Panc1 (cell line): ENCODE results near the gene C15orf39. TPM values are rescaled to one million over a fixed set of nuclear protein-coding genes. Genes with fewer than 3 reads are reported as not detected.

Source experiments
- ATAC-seq: fragments of 200-7000 bp; cut with Tn5 transposase; 2 replicates; pipeline ENCODE4 v1.9.1; 2020; ENCODE audit warnings: mild to moderate bottlenecking, moderate library complexity
- BruUV-seq: library from RNA; stranded (reverse); fragments of 400-500 nt; replicated peaks from 2 replicates; lab custom pipeline; 2021; lab: Mats Ljungman, UMichigan
- CTCF ChIA-PET: fragments of 300-600 bp; sonication (Branson Sonifier 250); formaldehyde crosslinking; loops from one replicate; lab custom pipeline; 2022; ENCODE audit warnings: antibody characterized with exemption; lab: Charles Lee
- POLR2A ChIA-PET: fragments of 300-600 bp; sonication (Branson Sonifier 250); formaldehyde crosslinking; loops from one replicate; lab custom pipeline; 2022; ENCODE audit warnings: antibody characterized with exemption; lab: Charles Lee
- DNase-seq: peaks from one replicate; pipeline ENCODE4 v3.0.0-alpha.2; 2010; ENCODE audit warnings: low read depth, low spot score
- H3K27ac ChIP-seq: 2 replicates; pipeline ENCODE4 v1.5.1; 2011; ENCODE audit warnings: mild to moderate bottlenecking, low read length, inconsistent platforms
- H3K27me3 ChIP-seq: fragments of 200-500 bp; sonication (Bioruptor generic); 2 replicates; pipeline ENCODE4 v1.6.0; 2014; ENCODE audit warnings: low read length, inconsistent platforms; ENCODE audit not compliant: control insufficient read depth, insufficient read depth
- H3K36me3 ChIP-seq: fragments of 200-500 bp; sonication (Bioruptor generic); 2 replicates; pipeline ENCODE4 v1.5.1; 2014; ENCODE audit warnings: inconsistent platforms, mild to moderate bottlenecking, low read length, moderate library complexity; ENCODE audit not compliant: control insufficient read depth, insufficient read depth
- H3K4me1 ChIP-seq: 2 replicates; pipeline ENCODE4 v1.5.1; 2011; ENCODE audit warnings: inconsistent platforms, mild to moderate bottlenecking, low read length, moderate library complexity; ENCODE audit not compliant: control insufficient read depth, insufficient read depth
- H3K4me3 ChIP-seq, 2 experiments: 2 replicates each; pipeline ENCODE4 v1.5.1; 2011 to 2012; ENCODE audit warnings: low read depth in 2 of 2, low read length in 2 of 2, mild to moderate bottlenecking in 2 of 2, inconsistent platforms in 1 of 2, moderate library complexity in 1 of 2
- H3K9me3 ChIP-seq: fragments of 200-500 bp; sonication (Bioruptor generic); 2 replicates; pipeline ENCODE4 v1.5.1; 2014; ENCODE audit warnings: low read depth, mild to moderate bottlenecking, inconsistent platforms, low read length, moderate library complexity; ENCODE audit not compliant: control insufficient read depth, insufficient read depth
- POLR2AphosphoS5 ChIP-seq: IDR thresholded peaks from 2 replicates; pipeline ENCODE4 v1.6.1; 2012; ENCODE audit warnings: mild to moderate bottlenecking, low read depth, low read length, moderate library complexity
- REST ChIP-seq, 2 experiments: IDR thresholded peaks; 2 replicates each; pipeline ENCODE4 v1.6.1; 2011 to 2012; ENCODE audit warnings: low read depth in 2 of 2, control low read depth in 1 of 2, low read length in 1 of 2, mild to moderate bottlenecking in 1 of 2, moderate library complexity in 1 of 2; ENCODE audit not compliant: insufficient read depth in 1 of 2
- SIN3A ChIP-seq: IDR thresholded peaks from 2 replicates; pipeline ENCODE4 v1.6.1; 2012; ENCODE audit warnings: low read depth, mild to moderate bottlenecking, low read length, moderate library complexity, borderline replicate concordance; ENCODE audit not compliant: insufficient read depth
- TCF7L2 ChIP-seq: IDR thresholded peaks from 2 replicates; pipeline ENCODE4 v1.6.1; 2011; ENCODE audit warnings: mild to moderate bottlenecking, low read depth, low read length, inconsistent platforms
- in situ Hi-C: cut with HindIII; loops from 2 replicates; pipeline ENCODE4 v1.10.0; 2016; ENCODE audit warnings: low sequenced_read_pairs, low pct_unique_long_range_greater_than_20kb
- intact Hi-C: fragments of 100-400 bp; cut with micrococcal nuclease; formaldehyde crosslinking; loops from one replicate; pipeline ENCODE4 v1.10.0; 2022; ENCODE audit not compliant: unreplicated experiment
- total RNA-seq: library from RNA; stranded (reverse); gene quantifications from one replicate; pipeline ENCODE4 v1.2.1, GENCODE V29; 2021; ENCODE audit not compliant: unreplicated experiment
- TF ChIP-seq, protein P1 (sequence below): fragments of 450-650 bp; IDR thresholded peaks from 2 replicates; pipeline ENCODE4 v1.5.1; 2017; ENCODE audit warnings: mild to moderate bottlenecking

Gene C15orf39
- total RNA-seq, 1 experiment from 2014 or later = 17.6 TPM

- Histone ChIP-seq H3K36me3 (no peaks in the 10 kb centered on the region), H3K27ac (no peak overlapping the region), H3K4me3 (no peak overlapping the region), H3K9me3 (no peaks in the 10 kb centered on the region), H3K4me1 (no peaks in the 10 kb centered on the region; the same call in 1 of the 2 replicates), H3K27me3 (no peaks in the 10 kb centered on the region)
- DNase-seq (no peak), ATAC-seq (no peak)
- POLR2A ChIA-PET = no interaction called here
- in situ Hi-C loops (no loop called here), intact Hi-C loops (no loop called here)
- CTCF ChIA-PET = no interaction called here
- TF ChIP-seq, protein P1, sequence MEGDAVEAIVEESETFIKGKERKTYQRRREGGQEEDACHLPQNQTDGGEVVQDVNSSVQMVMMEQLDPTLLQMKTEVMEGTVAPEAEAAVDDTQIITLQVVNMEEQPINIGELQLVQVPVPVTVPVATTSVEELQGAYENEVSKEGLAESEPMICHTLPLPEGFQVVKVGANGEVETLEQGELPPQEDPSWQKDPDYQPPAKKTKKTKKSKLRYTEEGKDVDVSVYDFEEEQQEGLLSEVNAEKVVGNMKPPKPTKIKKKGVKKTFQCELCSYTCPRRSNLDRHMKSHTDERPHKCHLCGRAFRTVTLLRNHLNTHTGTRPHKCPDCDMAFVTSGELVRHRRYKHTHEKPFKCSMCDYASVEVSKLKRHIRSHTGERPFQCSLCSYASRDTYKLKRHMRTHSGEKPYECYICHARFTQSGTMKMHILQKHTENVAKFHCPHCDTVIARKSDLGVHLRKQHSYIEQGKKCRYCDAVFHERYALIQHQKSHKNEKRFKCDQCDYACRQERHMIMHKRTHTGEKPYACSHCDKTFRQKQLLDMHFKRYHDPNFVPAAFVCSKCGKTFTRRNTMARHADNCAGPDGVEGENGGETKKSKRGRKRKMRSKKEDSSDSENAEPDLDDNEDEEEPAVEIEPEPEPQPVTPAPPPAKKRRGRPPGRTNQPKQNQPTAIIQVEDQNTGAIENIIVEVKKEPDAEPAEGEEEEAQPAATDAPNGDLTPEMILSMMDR = no peak
- no peak for TF ChIP-seq SIN3A
- TF ChIP-seq TCF7L2 = no peak
- no peak for TF ChIP-seq POLR2AphosphoS5
- TF ChIP-seq REST (IDR thresholded peaks at IDR 0.05; ENCODE audit: insufficient read depth in 1 of 2, low read depth in 2 of 2, low read length in 1 of 2) = no peak
- BruUV-seq = no TSS peak
These were observed 8.4 kb upstream of the C15orf39 start for GRCh38 chr15:75193272-75193671.

DNA sequence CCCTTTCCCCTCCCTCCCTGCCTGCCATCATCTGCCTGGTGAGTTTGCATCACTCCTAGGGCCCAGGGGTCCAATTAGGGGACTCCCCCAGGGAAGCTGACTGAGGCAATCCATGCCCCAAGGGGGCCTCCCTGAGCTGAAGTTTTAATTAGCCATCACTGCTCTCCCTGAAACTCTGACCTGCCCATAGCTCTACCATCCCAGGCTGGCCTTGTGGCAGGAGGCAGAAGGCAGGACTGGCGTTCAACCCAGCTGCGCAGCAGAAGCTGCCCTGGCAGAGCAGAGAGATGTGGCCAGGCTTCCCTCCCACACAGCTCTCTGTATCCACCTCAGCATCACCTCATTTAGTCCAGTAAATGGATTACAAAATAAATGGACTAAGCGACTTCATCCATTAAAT is 7.7 kb upstream of the C15orf39 start:
- in situ Hi-C loops = no loop called here

More for the DNA sequence above, 7.7 kb upstream of the C15orf39 start:
- ATAC-seq (no peak), DNase-seq (no peak)
- intact Hi-C loops = no loop called here
- Histone ChIP-seq H3K27me3 (no peaks in the 10 kb centered on the region), H3K4me3 (no peak overlapping the region), H3K36me3 (no peaks in the 10 kb centered on the region), H3K27ac (no peak overlapping the region), H3K9me3 (no peaks in the 10 kb centered on the region), H3K4me1 (peaks cover 6% of the 10 kb centered on the region)
- TF ChIP-seq, protein P1 = no peak
- no peak for TF ChIP-seq REST (IDR thresholded peaks at IDR 0.05; ENCODE audit: insufficient read depth in 1 of 2, low read depth in 2 of 2, low read length in 1 of 2)
- no peak for TF ChIP-seq SIN3A
- TF ChIP-seq TCF7L2 = no peak
- no peak for TF ChIP-seq POLR2AphosphoS5
- CTCF ChIA-PET = no interaction called here
- BruUV-seq = no TSS peak
- POLR2A ChIA-PET = interaction anchor here (0.5 to 0.6 kb wide), 3 partner anchors 91 to 169 kb away, joined by 3 to 7 read pairs (median 6); no protein-coding TSS in a partner anchor
